HUES48 (cell line): ENCODE measurements around the gene HIVEP1.

Source experiments
- H3K27ac ChIP-seq: one replicate; pipeline ENCODE4 v1.7.0; 2013; ENCODE audit warnings: low read depth, low read length, inconsistent platforms
- H3K27me3 ChIP-seq: 2 replicates; pipeline ENCODE4 v1.6.1; 2013; ENCODE audit warnings: mild to moderate bottlenecking, low read length; ENCODE audit not compliant: control insufficient read depth, insufficient read depth
- H3K36me3 ChIP-seq: 2 replicates; pipeline ENCODE4 v1.6.1; 2013; ENCODE audit warnings: low read length; ENCODE audit not compliant: control insufficient read depth, insufficient read depth
- H3K4me1 ChIP-seq: 2 replicates; pipeline ENCODE4 v1.6.1; 2013; ENCODE audit warnings: mild to moderate bottlenecking, low read length; ENCODE audit not compliant: control insufficient read depth, insufficient read depth
- H3K4me3 ChIP-seq: 2 replicates; pipeline ENCODE4 v1.5.1; 2013; ENCODE audit warnings: mild to moderate bottlenecking, low read depth, low read length
- H3K9ac ChIP-seq: 2 replicates; pipeline ENCODE4 v1.6.1; 2013; ENCODE audit warnings: mild to moderate bottlenecking, low read depth, low read length, moderate library complexity
- H3K9me3 ChIP-seq: 2 replicates; pipeline ENCODE4 v1.6.1; 2013; ENCODE audit warnings: low read length; ENCODE audit not compliant: control insufficient read depth, insufficient read depth

HIVEP1 gene

GRCh38 chr6:12049165-12049564, 37.1 kb downstream of the HIVEP1 start:
- H3K4me3 ChIP-seq = no peak overlapping the region
- no peaks in the 10 kb centered on the region for H3K27me3 ChIP-seq
- no peaks in the 10 kb centered on the region for H3K4me1 ChIP-seq
- no peak overlapping the region for H3K27ac ChIP-seq
- H3K36me3 ChIP-seq = no peaks in the 10 kb centered on the region
- H3K9me3 ChIP-seq = no peaks in the 10 kb centered on the region
- H3K9ac ChIP-seq = no peak overlapping the region

- Histone ChIP-seq H3K36me3 (no peaks in the 10 kb centered on the region), H3K27me3 (no peaks in the 10 kb centered on the region), H3K9me3 (no peaks in the 10 kb centered on the region), H3K4me1 (no peaks in the 10 kb centered on the region), H3K27ac (no peak overlapping the region), H3K9ac (no peak overlapping the region), H3K4me3 (no peak overlapping the region)
Observed at GRCh38 chr6:12051861-12052368, 39.8 kb downstream of the HIVEP1 start.

DNA sequence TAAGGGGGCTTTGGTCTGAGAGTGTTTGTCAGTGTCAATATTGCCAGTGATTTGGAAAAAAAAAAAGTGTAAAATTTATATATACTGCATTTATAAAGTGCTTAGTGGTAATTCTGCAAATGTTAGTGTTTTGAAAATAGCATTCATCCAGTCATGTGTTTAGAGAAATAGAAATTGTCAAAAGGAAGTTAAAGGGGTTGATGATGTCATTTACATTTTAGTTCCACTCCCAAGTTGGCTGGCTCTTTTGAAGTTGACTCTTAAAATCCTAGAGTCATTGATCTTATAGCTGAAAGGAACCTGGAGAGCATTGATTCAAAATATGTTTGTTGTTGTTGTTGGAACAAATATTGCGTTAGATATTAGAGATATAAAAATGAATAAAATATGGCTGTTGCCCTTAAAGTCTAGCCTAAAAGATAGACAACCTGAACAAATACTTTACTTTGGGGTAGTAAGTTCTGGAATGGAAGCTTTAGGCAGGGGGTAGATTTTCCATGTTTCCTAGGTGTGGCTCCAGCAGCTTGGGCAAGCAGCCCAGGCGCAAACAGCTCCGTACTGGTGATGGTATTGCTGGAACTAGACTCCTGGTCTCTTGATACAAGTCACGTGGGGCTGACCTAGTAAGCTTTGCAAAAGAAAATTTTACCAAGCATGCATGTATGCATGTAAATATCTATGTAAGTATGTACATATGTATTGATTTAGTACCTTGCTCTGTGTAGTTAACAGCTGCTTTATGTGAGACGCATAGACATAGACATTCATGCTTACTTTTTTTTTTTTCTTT, 46.3 kb downstream of the HIVEP1 start:
- Histone ChIP-seq H3K4me1 (peaks cover 14% of the 10 kb centered on the region), H3K4me3 (no peak overlapping the region), H3K27me3 (no peaks in the 10 kb centered on the region), H3K9me3 (no peaks in the 10 kb centered on the region), H3K36me3 (no peaks in the 10 kb centered on the region), H3K27ac (no peak overlapping the region), H3K9ac (no peak overlapping the region)

GRCh38 chr6:12060780-12061609, 48.9 kb downstream of the HIVEP1 start:
- Histone ChIP-seq H3K4me1 (peaks cover 22% of the 10 kb centered on the region), H3K9ac (no peak overlapping the region), H3K27ac (no peak overlapping the region), H3K4me3 (no peak overlapping the region), H3K9me3 (no peaks in the 10 kb centered on the region), H3K36me3 (no peaks in the 10 kb centered on the region), H3K27me3 (no peaks in the 10 kb centered on the region)

DNA sequence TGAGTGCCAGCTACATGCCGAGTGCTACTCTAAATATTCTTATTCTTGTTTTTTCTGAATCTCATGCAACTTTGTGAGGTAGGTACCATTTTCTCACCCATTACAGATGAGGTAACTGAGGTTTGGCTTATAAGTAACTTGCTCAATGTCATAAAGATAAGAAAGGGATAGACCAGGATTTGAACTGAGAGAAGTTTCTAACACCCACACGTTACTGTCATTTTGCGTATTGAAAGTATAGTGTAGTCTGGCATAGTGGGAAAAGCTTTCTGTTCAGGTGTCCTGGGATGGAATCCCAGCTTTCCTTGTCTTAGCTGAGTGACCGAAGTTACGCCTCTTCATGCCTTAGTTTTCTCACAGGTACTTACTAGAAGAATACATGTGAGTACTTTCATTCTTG, 50.5 kb downstream of the HIVEP1 start:
- Histone ChIP-seq H3K4me1 (peaks cover 23% of the 10 kb centered on the region), H3K36me3 (no peaks in the 10 kb centered on the region), H3K27ac (no peak overlapping the region), H3K9me3 (no peaks in the 10 kb centered on the region), H3K9ac (no peak overlapping the region), H3K4me3 (no peak overlapping the region), H3K27me3 (no peaks in the 10 kb centered on the region)

- no peak overlapping the region for H3K4me3 ChIP-seq
- no peak overlapping the region for H3K27ac ChIP-seq
- H3K36me3 ChIP-seq = no peaks in the 10 kb centered on the region
- no peaks in the 10 kb centered on the region for H3K9me3 ChIP-seq
- H3K9ac ChIP-seq = no peak overlapping the region
- no peaks in the 10 kb centered on the region for H3K27me3 ChIP-seq
- peaks cover 23% of the 10 kb centered on the region for H3K4me1 ChIP-seq
Observed at GRCh38 chr6:12064131-12064530, 52.0 kb downstream of the HIVEP1 start.

DNA sequence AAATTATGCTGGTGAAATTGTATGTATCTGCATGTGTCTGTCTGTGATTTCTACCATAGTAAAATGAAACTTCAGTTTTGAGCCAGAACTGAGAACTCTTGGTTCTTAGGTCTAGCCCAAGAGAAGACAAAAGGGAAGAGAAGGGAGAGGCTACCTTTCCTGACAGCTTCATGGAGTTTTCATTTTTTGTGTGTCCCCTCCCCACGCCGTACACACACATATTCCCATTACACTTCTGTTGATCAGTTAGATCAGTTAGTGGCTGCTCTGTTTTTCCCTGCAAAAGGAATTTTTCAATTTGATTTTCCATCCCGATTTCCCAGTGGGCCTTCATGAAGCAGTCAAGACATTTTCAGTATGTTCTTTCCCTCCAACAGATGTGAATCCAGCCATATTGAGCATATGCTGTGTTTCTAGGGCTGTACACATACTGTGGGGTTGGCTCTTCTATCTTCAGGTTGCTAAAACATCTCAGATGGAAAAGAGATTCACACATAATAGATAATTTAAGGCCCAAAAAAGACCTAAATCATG, 52.5 kb downstream of the HIVEP1 start:
- no peaks in the 10 kb centered on the region for H3K9me3 ChIP-seq
- no peak overlapping the region for H3K27ac ChIP-seq
- no peak overlapping the region for H3K9ac ChIP-seq
- no peaks in the 10 kb centered on the region for H3K36me3 ChIP-seq
- H3K4me3 ChIP-seq = no peak overlapping the region
- H3K4me1 ChIP-seq = peaks cover 23% of the 10 kb centered on the region
- no peaks in the 10 kb centered on the region for H3K27me3 ChIP-seq

DNA sequence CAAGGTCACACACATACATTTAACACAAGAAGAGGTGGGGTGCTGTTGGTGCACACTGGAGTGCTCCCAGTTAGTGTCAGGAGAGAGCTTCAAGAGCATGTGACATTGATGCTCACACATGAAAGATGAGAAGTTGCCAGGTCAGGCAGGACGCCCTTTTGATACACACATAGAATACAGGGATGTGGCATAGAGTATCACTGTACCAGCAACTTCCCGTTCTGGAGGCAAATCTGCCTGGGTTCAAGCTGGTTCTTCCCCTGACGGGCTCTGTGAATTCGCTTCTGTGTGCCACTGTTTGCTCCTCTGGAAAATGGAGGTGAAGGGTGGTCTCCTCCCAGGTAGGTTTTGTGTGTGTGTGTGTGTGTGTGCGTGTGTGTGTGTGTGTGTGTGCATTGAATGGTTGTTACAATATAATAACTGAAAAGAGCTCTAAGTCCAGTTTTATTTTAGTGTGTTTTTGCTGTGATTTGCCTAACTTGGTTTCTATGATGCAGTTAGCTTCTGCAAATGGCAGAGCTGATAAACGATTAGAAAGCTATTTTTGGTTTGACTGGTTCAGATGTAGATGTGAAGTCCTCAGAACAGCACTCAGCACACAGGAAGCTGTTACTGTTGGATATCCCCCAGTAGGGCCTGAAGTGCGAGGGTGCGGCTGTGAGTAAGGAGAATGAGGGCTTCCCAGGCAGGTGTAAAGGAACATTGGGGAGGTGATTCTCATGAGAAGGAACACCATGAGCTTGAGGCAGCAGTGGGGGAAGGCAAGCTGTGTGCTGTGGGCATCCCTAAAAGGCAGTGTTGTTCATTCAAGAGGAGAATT, 53.4 kb downstream of the HIVEP1 start:
- Histone ChIP-seq H3K4me1 (peaks cover 18% of the 10 kb centered on the region), H3K9ac (no peak overlapping the region), H3K9me3 (no peaks in the 10 kb centered on the region), H3K27ac (no peak overlapping the region), H3K4me3 (no peak overlapping the region), H3K27me3 (no peaks in the 10 kb centered on the region), H3K36me3 (no peaks in the 10 kb centered on the region)

- Histone ChIP-seq H3K36me3 (no peaks in the 10 kb centered on the region), H3K27me3 (no peaks in the 10 kb centered on the region), H3K9me3 (no peaks in the 10 kb centered on the region), H3K9ac (no peak overlapping the region), H3K27ac (no peak overlapping the region), H3K4me3 (no peak overlapping the region), H3K4me1 (peaks cover 15% of the 10 kb centered on the region)
Observed at GRCh38 chr6:12066297-12066696, 54.2 kb downstream of the HIVEP1 start.

GRCh38 chr6:12068899-12069557, 56.9 kb downstream of the HIVEP1 start:
- Histone ChIP-seq H3K27ac (no peak overlapping the region), H3K9ac (no peak overlapping the region), H3K4me3 (no peak overlapping the region), H3K27me3 (no peaks in the 10 kb centered on the region), H3K9me3 (no peaks in the 10 kb centered on the region), H3K36me3 (no peaks in the 10 kb centered on the region), H3K4me1 (peaks cover 13% of the 10 kb centered on the region)
